ENCODE results near the gene SPINT2.
"Not testable (repeated sequence)": the region's sequence is repeated elsewhere in the genome, so short reads cannot be mapped to it uniquely, and the experiment has no call there.

SPINT2 gene

DNA sequence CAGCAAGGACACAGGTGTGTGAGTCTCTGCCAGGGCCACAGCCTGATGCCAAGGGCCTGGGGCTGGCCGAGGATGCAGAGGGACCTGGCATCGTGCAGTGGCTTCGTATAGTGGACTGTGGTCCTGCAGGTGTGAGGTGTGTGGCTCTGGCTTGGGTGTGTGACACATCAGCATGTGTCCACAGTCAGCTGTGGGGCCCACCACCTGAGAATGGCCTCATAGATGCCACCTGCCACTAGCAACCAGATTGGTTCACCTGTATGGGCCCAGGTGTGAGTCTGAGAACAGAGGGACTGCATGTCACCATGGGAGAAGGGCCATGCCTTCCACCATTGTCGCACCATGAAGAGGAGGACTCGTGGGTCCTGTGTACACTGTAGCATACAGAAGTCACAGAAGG lies 10.6 kb upstream of the SPINT2 start:
- in situ Hi-C loops (cut with MboI; ENCODE audit: low pct_unique_long_range_greater_than_20kb, low sequenced_read_pairs, unreplicated experiment) = loop anchor here (5.0 kb wide), 1 partner anchor 79 kb away; no protein-coding TSS in a partner anchor
- DNase-seq (ENCODE audit: low spot score) = no peak
- TF ChIP-seq, protein P1, sequence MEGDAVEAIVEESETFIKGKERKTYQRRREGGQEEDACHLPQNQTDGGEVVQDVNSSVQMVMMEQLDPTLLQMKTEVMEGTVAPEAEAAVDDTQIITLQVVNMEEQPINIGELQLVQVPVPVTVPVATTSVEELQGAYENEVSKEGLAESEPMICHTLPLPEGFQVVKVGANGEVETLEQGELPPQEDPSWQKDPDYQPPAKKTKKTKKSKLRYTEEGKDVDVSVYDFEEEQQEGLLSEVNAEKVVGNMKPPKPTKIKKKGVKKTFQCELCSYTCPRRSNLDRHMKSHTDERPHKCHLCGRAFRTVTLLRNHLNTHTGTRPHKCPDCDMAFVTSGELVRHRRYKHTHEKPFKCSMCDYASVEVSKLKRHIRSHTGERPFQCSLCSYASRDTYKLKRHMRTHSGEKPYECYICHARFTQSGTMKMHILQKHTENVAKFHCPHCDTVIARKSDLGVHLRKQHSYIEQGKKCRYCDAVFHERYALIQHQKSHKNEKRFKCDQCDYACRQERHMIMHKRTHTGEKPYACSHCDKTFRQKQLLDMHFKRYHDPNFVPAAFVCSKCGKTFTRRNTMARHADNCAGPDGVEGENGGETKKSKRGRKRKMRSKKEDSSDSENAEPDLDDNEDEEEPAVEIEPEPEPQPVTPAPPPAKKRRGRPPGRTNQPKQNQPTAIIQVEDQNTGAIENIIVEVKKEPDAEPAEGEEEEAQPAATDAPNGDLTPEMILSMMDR (IDR thresholded peaks at IDR 0.05; ENCODE audit: extremely low read depth, insufficient read depth, missing control alignments) = no peak

DNA sequence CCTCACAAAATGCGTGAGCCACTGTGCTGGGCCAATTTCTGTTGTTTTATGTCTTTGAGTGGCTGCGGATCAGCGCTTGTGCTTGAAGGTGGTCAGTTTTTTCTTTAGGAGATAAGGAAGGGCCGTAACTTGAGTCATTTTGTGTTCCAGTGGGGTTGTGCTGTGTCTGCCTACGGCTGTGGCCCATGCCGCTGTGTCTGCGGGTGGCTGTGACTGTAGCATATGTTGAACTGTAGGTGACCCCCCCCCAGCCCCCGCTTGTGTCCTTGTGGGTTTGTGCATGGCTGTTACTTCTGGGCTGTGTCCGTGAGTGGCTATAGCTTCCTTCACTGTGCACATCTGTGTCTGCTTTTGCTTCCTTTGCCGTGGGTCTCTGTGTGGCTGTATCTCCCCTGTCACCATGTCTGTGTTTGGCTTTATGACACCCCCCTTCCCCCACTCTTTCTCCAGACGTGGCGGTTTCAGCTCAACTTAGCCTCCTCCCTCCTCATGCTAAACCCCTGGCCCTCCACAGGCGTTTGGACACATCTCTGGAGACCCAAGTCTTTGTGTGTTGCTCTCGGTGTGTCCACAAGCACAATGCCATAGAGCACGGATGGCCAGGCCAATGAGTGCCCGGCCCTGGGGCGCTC lies 8.9 kb upstream of the SPINT2 start:
- TF ChIP-seq, protein P1 (IDR thresholded peaks at IDR 0.05; ENCODE audit: extremely low read depth, insufficient read depth, missing control alignments) = no peak
- in situ Hi-C loops (cut with MboI; ENCODE audit: low pct_unique_long_range_greater_than_20kb, low sequenced_read_pairs, unreplicated experiment) = no loop called here
- DNase-seq (ENCODE audit: low spot score) = no peak

DNA sequence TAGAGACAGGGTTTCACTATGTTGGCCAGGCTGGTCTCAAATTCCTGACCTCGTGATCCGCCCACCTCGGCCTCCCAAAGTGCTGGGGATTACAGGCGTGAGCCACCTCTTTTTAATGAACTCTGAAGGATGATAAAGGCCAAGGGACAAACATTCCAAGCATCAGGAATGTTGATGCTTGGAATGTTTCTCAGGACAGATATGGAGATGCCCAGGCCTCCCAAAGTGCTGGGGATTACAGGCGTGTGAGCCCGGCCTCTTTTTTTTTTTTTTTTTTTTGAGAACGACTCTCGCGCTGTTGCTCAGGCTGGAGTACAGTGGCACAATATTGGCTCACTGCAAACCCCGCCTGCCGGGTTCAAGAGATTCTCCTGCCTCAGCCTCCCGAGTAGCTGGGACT lies 2.4 kb upstream of the SPINT2 start:
- in situ Hi-C loops (cut with MboI; ENCODE audit: low pct_unique_long_range_greater_than_20kb, low sequenced_read_pairs, unreplicated experiment) = not testable (repeated sequence)

DNA sequence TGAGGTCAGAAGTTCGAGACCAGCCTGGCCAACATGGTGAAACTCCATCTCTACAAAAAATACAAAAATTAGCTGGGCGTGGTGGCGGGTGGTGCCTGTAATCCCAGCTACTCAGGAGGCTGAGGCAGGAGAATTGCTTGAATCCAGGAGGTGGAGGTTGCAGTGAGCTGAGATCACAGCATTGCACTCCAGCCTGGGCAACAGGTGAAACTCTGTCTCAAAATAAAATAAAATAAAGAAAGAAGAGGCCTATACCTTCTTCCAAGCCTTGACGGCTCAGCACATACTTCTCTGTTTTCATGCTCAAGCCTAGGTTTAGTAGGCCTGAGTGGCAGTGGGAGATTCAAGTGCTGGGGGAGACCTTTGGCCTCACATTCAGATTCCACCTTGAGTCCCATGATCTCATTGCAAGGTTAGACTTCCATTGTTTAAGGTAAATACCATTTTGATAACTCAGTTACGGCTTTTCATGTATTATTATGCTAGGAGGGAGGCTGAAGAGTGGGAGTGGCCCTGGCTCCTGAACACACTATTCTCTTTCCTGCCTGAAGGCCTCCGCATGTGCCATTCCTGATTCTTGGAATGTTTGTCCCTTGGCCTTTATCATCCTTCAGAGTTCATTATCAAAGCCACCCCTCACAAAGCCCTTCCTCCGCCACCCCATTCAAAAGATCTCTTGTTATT lies 1.6 kb upstream of the SPINT2 start:
- TF ChIP-seq, protein P1 (IDR thresholded peaks at IDR 0.05; ENCODE audit: extremely low read depth, insufficient read depth, missing control alignments) = no peak
- in situ Hi-C loops (cut with MboI; ENCODE audit: low pct_unique_long_range_greater_than_20kb, low sequenced_read_pairs, unreplicated experiment) = no loop called here
- DNase-seq (ENCODE audit: low spot score) = no peak

More for the DNA sequence above, 2.4 kb upstream of the SPINT2 start:
- DNase-seq (ENCODE audit: low spot score) = not testable (repeated sequence)

DNA sequence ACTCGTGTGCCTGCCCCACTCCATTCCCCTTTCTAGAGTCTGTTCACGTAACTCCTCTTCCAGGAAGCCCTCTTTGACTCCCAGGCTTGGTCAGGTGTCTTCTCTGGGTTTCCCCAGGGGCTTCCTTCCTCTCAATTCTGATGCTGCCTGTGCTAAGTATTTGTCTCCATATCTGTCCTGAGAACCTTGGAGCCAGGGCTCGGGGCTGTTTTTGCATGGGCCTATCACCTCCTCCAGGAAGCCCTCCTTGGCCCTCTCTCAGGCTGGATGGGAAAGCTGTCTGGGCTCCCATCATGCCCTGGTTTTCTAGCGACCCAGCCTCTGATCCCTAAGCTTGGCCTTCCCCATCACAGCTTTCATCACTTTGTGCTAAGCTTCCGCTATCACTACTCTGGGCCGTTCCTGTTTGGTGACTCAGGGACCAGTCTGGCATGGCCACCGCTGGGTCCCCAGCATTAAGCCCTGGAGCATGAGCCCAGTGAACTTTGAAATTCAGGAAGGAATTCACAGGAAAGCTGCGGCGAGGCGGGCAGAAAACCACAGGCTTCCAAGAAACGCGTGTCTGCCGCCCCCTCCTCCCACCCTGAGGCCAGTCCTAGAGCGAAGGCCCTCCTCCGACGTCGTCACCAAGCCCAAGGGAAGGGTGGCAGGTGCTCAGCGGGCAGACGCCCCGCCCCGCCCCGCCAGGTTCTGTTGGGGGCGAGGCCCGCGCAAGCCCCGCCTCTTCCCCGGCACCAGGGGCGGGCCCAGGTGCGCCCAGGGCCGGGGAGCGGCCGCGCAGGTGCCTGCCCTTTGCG lies 486 bp upstream of the SPINT2 start:
- in situ Hi-C loops (cut with MboI; ENCODE audit: low pct_unique_long_range_greater_than_20kb, low sequenced_read_pairs, unreplicated experiment) = no loop called here
- DNase-seq (ENCODE audit: low spot score) = peak; percentile 86
- TF ChIP-seq, protein P1 (IDR thresholded peaks at IDR 0.05; ENCODE audit: extremely low read depth, insufficient read depth, missing control alignments) = no peak

DNA sequence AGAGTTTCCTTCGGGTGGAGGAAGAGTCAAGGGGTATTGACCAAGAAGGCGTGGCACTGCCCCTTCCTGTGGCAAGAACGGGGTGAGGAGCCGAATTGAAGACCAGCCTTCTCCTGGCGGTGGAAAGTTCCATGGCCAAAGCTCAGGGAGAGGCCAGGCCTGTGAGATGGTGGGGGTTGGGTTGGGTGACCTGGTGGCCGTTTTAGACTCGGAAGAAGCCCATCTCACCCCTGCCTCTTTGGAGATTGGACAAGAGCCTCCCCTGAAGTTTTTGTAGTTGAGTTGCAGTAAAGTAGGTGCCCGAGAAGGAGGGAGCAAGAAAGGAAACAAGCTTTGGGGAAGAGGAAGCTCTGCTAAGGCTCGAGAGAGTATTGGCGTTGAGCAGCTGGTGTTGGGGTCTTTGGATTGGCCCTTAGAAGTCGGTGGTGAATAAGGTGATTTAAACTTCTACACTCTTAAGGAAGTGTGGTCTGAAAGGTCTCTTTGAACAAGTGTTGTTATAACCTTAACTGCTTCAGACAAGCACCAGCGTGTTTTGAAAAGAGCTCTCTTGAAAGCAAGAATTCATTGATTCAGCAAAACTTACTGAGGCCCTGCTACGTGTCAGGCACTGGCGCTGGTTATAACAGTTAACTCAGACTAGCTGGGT lies 964 bp downstream of the SPINT2 start:
- DNase-seq (ENCODE audit: low spot score) = no peak
- TF ChIP-seq, protein P1 (IDR thresholded peaks at IDR 0.05; ENCODE audit: extremely low read depth, insufficient read depth, missing control alignments) = no peak
- in situ Hi-C loops (cut with MboI; ENCODE audit: low pct_unique_long_range_greater_than_20kb, low sequenced_read_pairs, unreplicated experiment) = no loop called here

All from GM13977 (cell line).